Brain microvascular endothelial cell (primary cell): ENCODE results near the gene MUL1.

Source experiments
- DNase-seq: peaks from one replicate; pipeline ENCODE4 v3.0.0-alpha.2; 2020
- H3K27ac ChIP-seq: fragments of 250-450 bp; sonication (Bioruptor Pico); 2 replicates; pipeline ENCODE4 v1.5.1; 2020; ENCODE audit warnings: mild to moderate bottlenecking, moderate library complexity
- H3K27me3 ChIP-seq: fragments of 250-450 bp; sonication (Bioruptor Pico); replicated peaks from 2 replicates; pipeline ENCODE4 v1.5.1; 2020; ENCODE audit warnings: mild to moderate bottlenecking
- H3K36me3 ChIP-seq: fragments of 250-450 bp; sonication (Bioruptor Pico); replicated peaks from 2 replicates; pipeline ENCODE4 v1.5.1; 2020; ENCODE audit warnings: mild to moderate bottlenecking
- H3K4me3 ChIP-seq: 2 replicates; pipeline ENCODE4 v1.5.1; 2011; ENCODE audit warnings: low read depth, mild to moderate bottlenecking, control low read depth, low read length, moderate library complexity
- CTCF ChIP-seq: IDR thresholded peaks from 2 replicates; pipeline ENCODE4 v1.5.1; 2011; ENCODE audit warnings: low read depth, mild to moderate bottlenecking, moderate library complexity, low read length, control low read depth, inconsistent platforms; ENCODE audit errors: missing control alignments
- in situ Hi-C: cut with HindIII; loops from 2 replicates; pipeline ENCODE4 v1.10.0; 2017; ENCODE audit warnings: low sequenced_read_pairs, low pct_ligation_motif_present

The MUL1 gene

GRCh38 chr1:20480951-20481617 is 26.9 kb downstream of the MUL1 start:
- H3K36me3 ChIP-seq, result no peaks in the 10 kb centered on the region
- H3K27ac ChIP-seq, result no peak overlapping the region
- DNase-seq, result no peak
- in situ Hi-C loops, result no loop called here
- TF ChIP-seq CTCF, result no peak
- no peaks in the 10 kb centered on the region for H3K27me3 ChIP-seq
- H3K4me3 ChIP-seq, result no peak overlapping the region

- no peak for TF ChIP-seq CTCF
- DNase-seq, result no peak
- Histone ChIP-seq H3K27ac (no peak overlapping the region), H3K4me3 (no peak overlapping the region), H3K27me3 (no peaks in the 10 kb centered on the region), H3K36me3 (no peaks in the 10 kb centered on the region)
- in situ Hi-C loops, result no loop called here
These were observed 27.6 kb downstream of the MUL1 start for GRCh38 chr1:20480243-20480944.

GRCh38 chr1:20479840-20480239 is 28.1 kb downstream of the MUL1 start:
- H3K27me3 ChIP-seq, result no peaks in the 10 kb centered on the region
- in situ Hi-C loops, result no loop called here
- H3K27ac ChIP-seq, result no peak overlapping the region
- no peaks in the 10 kb centered on the region for H3K36me3 ChIP-seq
- no peak for TF ChIP-seq CTCF
- H3K4me3 ChIP-seq, result no peak overlapping the region
- DNase-seq, result no peak

- Histone ChIP-seq H3K36me3 (no peaks in the 10 kb centered on the region), H3K27ac (no peak overlapping the region), H3K27me3 (no peaks in the 10 kb centered on the region), H3K4me3 (no peak overlapping the region)
- in situ Hi-C loops, result no loop called here
- no peak for TF ChIP-seq CTCF
- no peak for DNase-seq
These were observed 29.8 kb downstream of the MUL1 start for GRCh38 chr1:20478057-20478635.

- in situ Hi-C loops, result no loop called here
- no peak overlapping the region for H3K4me3 ChIP-seq
- no peak overlapping the region for H3K27ac ChIP-seq
- TF ChIP-seq CTCF, result no peak
- no peaks in the 10 kb centered on the region for H3K27me3 ChIP-seq
- DNase-seq, result no peak
- no peaks in the 10 kb centered on the region for H3K36me3 ChIP-seq
These were observed 30.4 kb downstream of the MUL1 start for GRCh38 chr1:20477348-20478056.
